ENCODE data around the gene KDM4B.

The KDM4B gene

GRCh38 chr19:5032101-5032967 lies 63.4 kb downstream of the KDM4B start:
- no peak for DNase-seq (ENCODE audit: low read depth in 1 of 2, low spot score in 1 of 2)

GRCh38 chr19:5035105-5035761 lies 66.3 kb downstream of the KDM4B start:
- DNase-seq (ENCODE audit: low read depth in 1 of 2, low spot score in 1 of 2): no peak

- no peak for DNase-seq (ENCODE audit: low read depth in 1 of 2, low spot score in 1 of 2)
These were observed 67.1 kb downstream of the KDM4B start for GRCh38 chr19:5035793-5036697.

- DNase-seq (ENCODE audit: low read depth in 1 of 2, low spot score in 1 of 2): no peak
These were observed 68.0 kb downstream of the KDM4B start for GRCh38 chr19:5036698-5037563.

- no peak for DNase-seq (ENCODE audit: low read depth in 1 of 2, low spot score in 1 of 2)
These were observed 69.0 kb downstream of the KDM4B start for GRCh38 chr19:5037936-5038335.

GRCh38 chr19:5038631-5039271 lies 69.8 kb downstream of the KDM4B start:
- no peak for DNase-seq (ENCODE audit: low read depth in 1 of 2, low spot score in 1 of 2)

- DNase-seq (ENCODE audit: low read depth in 1 of 2, low spot score in 1 of 2): no peak
These were observed 71.0 kb downstream of the KDM4B start for GRCh38 chr19:5039642-5040543.

GRCh38 chr19:5040544-5041167 lies 71.7 kb downstream of the KDM4B start:
- no peak for DNase-seq (ENCODE audit: low read depth in 1 of 2, low spot score in 1 of 2)

- no peak for DNase-seq (ENCODE audit: low read depth in 1 of 2, low spot score in 1 of 2)
These were observed 72.4 kb downstream of the KDM4B start for GRCh38 chr19:5041168-5041912.

GRCh38 chr19:5041913-5042187 lies 72.9 kb downstream of the KDM4B start:
- DNase-seq (ENCODE audit: low read depth in 1 of 2, low spot score in 1 of 2): no peak

GRCh38 chr19:5042556-5042955 lies 73.6 kb downstream of the KDM4B start:
- no peak for DNase-seq (ENCODE audit: low read depth in 1 of 2, low spot score in 1 of 2)

GRCh38 chr19:5045029-5045428 lies 76.1 kb downstream of the KDM4B start:
- no peak for DNase-seq (ENCODE audit: low read depth in 1 of 2, low spot score in 1 of 2)

GRCh38 chr19:5045956-5046338 lies 77.0 kb downstream of the KDM4B start:
- no peak for DNase-seq (ENCODE audit: low read depth in 1 of 2, low spot score in 1 of 2)

- DNase-seq (ENCODE audit: low read depth in 1 of 2, low spot score in 1 of 2): no peak
These were observed 77.6 kb downstream of the KDM4B start for GRCh38 chr19:5046339-5047039.

- DNase-seq (ENCODE audit: low read depth in 1 of 2, low spot score in 1 of 2): no peak
These were observed 78.5 kb downstream of the KDM4B start for GRCh38 chr19:5047251-5047935.

GRCh38 chr19:5048091-5048726 lies 79.3 kb downstream of the KDM4B start:
- peak; percentile 32 to 45 for DNase-seq (ENCODE audit: low read depth in 1 of 2, low spot score in 1 of 2)

Measured in activated T-helper 1 cell treated with anti-CD3 and anti-CD28 coated beads, Interleukin-2, amount 50 U/mL, for 16 hours (primary cell).